Activated CD4-positive, CD25-positive, alpha-beta regulatory T cell (primary cell): ENCODE results near the gene STAP1.

Experiments
- DNase-seq, 4 experiments: peaks; one replicate each; lab custom pipeline; 2025; lab: John Stamatoyannopoulos, UW

STAP1 gene

GRCh38 chr4:67555447-67555846, 3.1 kb upstream of the STAP1 start:
- DNase-seq = no peak

GRCh38 chr4:67556436-67556835, 2.1 kb upstream of the STAP1 start:
- DNase-seq = no peak

GRCh38 chr4:67565284-67565683, 6.8 kb downstream of the STAP1 start:
- DNase-seq = no peak

DNA sequence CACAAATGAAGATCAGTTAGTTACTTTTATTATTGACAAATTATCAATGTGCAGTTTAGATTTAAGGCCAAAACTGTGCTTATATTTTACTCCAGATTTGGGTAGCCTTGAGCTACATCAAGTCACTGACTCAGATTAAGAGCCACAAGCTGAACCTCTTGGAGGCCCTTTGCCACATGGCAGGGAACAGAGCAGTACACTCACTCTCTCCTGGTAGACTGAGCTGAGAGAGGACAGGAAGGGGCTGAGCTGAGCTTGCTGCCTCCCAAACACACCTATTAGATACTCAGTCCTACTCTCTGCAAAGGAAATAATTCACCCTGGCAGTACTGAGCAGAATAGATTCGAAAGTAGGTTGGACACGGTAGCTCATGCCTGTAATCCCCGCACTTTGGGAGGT, 7.8 kb downstream of the STAP1 start:
- DNase-seq = no peak

DNA sequence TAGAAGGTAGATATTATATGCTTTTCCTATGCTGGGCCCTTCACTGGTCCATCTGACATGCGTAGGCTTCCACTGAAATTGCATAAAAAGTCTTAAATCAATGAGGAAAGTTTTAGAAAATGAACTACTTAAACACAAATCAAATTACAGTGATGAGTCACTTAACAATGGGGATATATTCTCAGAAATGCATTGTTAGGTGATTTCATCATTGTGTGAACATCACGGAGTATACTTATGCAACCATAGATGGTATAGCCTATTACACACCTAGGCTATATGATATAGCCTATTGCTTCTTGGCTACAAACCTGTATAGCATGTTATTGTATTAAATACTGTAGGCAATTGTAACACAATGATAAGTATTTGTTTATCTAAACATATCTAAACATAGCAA, 10.3 kb downstream of the STAP1 start:
- DNase-seq = no peak

GRCh38 chr4:67570537-67570936, 12.0 kb downstream of the STAP1 start:
- no peak for DNase-seq

DNA sequence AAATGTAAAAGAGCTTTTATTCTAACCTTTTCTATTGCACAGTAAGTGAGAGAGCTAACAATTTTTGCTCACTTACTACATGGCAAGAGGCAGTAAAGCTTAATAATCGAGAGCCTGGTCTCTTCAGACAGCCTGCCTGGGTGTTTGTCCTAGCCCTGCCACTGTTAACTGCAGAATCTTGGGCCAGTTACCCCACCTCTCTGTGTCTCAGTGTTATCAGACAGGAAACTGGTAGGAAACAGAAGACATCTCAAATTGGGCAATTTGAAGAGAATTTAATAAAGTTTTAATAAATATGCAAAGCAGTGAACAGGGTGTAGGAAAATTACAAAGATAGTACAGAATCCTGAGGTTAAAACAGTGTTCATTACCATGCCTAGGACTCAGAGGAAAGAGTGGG, 13.4 kb downstream of the STAP1 start:
- DNase-seq = no peak

DNA sequence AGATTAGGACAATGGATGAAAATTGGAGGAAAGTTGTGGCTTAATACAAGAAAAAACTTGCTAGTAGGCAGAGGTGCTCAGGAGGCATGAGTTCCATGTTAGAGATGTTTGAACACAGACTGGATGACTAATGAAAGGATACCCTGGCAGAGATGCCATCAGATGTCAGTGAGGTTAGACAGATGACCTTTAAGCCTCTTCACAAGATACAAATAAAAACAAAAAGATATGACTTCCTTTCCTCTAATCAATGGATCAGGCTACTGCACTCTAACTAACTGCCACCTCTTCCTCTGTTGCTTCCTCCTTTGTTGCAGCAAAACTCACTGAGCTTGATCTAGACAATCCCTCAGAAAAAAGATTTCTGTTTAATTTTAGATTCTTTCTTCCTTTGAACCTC, 14.7 kb downstream of the STAP1 start:
- DNase-seq = no peak

- DNase-seq = no peak
Observed at GRCh38 chr4:67575232-67576058, 16.9 kb downstream of the STAP1 start.

DNA sequence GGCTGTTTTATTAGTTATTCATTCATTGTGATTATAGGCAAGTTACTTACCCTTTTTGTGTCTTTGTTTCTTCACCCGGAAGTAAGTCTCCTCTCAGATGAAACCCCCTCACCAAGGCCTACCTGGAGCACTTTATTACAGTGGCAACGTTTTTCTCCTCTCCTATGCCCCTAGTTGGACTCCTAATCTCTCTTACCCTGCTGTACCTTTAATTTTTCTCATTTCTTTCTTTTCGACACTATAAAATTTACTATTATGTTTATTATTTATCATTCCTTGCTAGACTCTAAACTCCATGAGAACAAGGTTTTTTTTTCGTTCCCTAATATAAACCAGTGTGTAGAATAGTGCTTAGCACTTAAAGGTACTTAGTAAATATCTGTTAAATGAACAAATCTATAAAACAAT, 17.5 kb downstream of the STAP1 start:
- DNase-seq = no peak

GRCh38 chr4:67576538-67576937, 18.0 kb downstream of the STAP1 start:
- no peak for DNase-seq

- DNase-seq = no peak
Observed at GRCh38 chr4:67580577-67580976, 22.1 kb downstream of the STAP1 start.

DNA sequence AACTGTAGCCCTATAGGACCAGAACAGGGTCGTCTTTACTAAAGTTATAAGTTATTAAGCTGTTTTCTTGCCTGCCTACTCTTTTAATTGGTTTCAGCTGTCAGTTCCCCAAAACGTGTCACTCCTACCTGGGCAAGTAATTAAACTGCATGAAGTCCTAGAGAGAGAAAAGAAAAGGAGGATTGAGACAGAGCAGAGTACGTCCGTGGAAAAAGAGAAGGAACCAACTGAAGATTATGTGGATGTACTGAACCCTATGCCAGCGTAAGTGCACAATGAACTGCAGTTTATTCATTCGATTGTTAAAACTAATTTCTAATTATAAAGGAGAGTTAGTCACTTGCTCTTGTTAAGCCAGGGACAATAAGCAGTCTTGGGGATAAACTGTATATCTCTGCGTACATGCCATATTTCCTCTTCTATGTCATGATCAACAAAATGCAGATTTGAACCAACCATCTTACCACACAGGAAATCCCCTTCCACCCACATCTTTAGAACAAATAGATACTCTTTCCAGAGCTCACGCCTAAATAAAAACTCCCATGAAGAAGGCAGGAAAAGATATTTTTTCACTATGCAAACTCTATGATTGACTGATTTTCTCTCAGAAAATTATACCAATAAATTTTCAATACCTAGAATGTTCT, 22.8 kb downstream of the STAP1 start:
- DNase-seq = no peak

- DNase-seq = no peak
Observed at GRCh38 chr4:67581913-67582312, 23.4 kb downstream of the STAP1 start.

DNA sequence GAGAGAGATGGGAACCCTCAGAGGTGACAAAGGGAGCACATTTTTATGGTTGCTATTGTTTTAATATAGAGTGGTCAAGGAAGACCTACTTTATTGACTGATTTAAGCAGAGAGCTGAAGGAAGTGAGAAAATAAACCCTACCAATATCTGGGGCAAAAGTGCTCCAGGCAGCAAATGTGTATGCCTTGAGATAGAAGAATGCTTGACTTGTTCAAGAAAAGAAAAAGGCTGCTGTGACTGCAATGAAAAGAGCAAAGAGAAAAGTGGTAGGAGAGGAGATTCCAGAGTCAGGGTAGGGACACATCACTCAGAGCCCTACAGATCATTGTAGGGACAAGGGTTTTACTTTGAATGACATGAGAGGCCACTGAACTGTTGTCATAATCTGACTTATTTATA, 26.0 kb downstream of the STAP1 start:
- DNase-seq = no peak

DNA sequence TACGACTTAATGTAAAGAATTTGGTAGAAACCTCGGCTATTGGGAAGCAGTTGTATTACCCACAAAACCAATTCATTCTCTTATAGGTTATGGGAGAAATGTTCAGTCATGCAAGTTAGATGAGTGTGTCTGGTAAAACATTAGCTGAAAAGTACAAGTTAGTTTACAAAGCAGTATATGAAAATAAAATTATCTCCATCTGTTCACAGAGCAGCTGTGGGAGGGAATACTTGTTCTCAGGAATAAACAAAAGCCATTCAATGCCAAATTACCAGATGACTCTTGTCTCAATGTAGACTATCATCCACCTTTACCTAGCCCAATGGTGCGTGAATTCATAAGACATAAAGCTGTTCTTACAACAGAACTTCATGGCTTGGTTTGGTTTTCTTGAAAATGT, 28.6 kb downstream of the STAP1 start:
- no peak for DNase-seq

- no peak for DNase-seq
Observed at GRCh38 chr4:67593741-67594175, 35.2 kb downstream of the STAP1 start.

DNA sequence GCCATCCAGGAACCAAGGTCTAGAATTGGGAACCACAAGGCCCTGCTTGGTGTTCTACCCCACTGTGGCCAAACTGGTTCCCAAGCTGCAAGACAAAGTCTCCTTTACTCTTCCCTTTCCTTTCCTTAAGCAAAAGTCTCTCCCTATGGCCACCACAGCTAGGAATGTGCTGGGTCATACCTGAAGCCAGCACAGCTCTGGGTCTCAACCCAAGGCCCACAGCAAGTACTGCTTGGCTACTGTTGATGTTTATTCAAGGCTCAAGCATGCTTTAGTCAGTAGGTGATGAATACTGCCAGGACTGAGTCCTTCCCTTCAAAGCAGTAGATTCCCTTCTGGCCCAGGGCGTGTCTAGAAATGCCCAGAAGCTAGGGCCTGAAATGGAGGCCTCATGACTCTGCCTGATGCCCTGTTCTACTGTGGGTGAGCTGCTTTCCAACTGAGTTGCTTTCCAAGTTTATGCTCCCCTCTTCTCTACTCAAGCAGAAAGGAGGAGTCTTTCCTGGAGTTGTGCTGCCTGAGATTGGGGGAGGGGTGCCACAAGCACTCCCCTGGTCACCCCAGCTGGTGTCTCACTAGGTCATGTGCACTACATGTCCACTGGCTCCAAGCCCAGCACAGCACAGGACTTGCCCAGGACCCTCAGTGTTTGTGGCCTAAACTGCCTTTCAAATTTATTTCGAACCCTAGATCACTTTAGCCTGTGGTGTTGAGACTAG, 44.9 kb downstream of the STAP1 start:
- DNase-seq = no peak

DNA sequence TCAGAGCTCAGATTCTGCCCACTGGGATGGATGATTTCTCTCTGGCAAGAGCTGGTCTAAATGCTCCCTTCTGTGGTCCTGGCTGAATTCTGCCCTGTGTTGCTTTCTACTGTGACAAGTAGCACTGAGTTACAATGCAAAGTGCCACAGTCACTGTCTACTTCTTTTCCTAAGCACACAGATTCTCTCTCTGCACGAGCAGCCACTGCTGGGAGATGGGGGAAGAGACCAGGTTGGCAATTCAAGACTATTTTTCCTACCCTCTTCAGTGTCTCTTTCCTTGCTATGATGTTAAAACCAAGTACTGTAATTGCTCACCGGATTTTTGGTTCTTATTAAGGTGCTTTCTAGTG, 45.5 kb downstream of the STAP1 start:
- DNase-seq = no peak

DNA sequence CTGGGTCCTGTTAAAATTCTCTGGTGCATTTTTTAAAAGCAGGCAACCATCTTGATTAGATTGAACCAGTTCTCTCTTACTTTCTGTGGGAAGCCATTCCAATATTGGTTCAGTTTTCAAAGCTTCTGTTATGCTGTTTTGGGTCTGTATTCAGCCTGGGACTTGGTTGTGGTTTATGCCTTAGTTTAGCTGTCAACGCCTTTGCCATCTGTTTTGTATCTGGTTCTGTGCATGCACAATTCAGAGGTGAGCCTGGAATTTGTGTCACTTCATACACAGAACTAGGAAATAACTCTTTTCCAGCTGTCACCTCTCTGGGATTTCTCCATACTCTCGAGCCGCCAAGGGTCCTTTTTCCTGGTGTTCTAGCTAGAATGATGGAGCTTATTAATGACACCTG, 46.2 kb downstream of the STAP1 start:
- no peak for DNase-seq

DNA sequence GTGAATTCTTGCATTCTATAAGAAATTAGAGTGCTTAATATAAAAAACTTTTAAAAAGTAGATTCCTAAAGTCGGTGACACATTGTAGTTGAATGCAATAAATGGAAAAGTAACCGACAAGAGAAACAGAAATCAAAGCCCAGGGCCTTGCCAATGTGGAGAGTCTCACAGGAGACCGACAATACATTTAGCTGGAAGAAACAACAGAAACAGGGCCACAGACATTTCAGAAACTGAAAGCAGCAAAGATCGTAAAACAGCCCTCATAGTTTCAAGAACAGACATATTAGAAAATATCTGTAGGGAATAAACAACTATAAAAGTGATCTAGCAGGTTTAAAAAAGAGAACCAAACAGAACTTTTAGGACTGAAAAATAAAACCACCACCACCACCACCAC, 49.5 kb downstream of the STAP1 start:
- no peak for DNase-seq

DNA sequence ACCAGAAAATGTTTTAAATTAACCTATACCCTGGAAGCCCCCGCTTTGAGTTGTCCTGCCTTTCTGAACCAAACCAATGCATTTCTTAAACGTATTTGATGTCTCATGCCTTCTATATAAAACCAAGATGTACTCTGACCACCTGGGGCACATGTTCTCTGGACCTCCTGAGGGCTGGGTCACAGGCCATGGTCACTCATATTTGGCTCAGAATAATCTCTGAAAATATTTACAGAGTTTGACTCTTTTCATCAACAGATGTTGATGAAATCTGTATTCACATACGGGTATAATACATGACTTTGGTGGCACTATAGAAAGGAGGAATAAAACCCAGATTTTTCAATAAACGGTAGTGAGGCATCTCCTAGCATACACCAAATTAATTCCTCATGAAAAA, 55.7 kb downstream of the STAP1 start:
- no peak for DNase-seq

GRCh38 chr4:67615119-67615518, 56.6 kb downstream of the STAP1 start:
- no peak for DNase-seq
